Activated CD4-positive, alpha-beta T cell treated with anti-CD3 and anti-CD28 coated beads, Interleukin-2, amount 50 U/mL, for 24 hours (primary cell): ENCODE data around the gene NEDD4L.

Experiments used
- DNase-seq, 2 donors: peaks; one replicate each; pipeline ENCODE4 v3.0.0-alpha.2; 2020; ENCODE audit warnings: low read depth in 1 of 2, low spot score in 1 of 2

The NEDD4L gene

GRCh38 chr18:58229162-58229561 is 185.1 kb downstream of the NEDD4L start:
- DNase-seq: no peak

DNA sequence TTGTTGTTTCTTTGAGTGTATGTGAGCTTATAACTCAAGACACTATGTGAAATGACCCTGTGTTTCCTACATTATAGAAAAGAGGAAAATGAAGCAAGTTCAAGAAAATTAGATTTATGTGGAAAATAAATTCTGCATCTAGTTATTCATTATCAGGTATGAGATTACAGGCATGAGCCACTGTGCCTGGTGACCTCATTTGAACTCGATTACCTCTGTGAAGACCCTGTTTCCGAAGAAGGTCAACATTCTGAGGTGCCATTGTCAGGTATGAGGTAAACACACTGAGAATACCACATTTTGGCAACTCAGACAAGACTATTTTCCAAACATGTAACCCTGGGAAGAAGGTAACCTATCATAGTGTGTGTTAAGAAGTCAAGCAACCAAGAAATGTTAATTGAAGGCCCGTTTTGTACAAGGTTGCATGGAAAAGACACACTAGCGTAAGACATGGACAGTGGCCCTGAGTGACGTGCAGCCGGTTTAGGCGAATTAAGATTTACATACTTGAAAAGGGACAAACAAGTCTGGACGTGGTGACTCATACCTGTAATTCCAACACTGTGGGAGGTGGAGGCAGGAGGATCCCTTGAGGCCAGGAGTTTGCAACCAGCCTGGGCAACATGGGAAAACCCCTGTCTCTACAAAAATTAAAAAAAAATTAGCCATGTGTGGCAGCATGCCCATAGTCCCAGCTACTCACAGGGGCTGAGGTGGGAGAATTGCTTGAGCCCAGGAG is 186.6 kb downstream of the NEDD4L start:
- no peak for DNase-seq

- no peak for DNase-seq
These were observed 187.9 kb downstream of the NEDD4L start for GRCh38 chr18:58231930-58232329.

GRCh38 chr18:58232668-58233067 is 188.6 kb downstream of the NEDD4L start:
- DNase-seq: no peak

DNA sequence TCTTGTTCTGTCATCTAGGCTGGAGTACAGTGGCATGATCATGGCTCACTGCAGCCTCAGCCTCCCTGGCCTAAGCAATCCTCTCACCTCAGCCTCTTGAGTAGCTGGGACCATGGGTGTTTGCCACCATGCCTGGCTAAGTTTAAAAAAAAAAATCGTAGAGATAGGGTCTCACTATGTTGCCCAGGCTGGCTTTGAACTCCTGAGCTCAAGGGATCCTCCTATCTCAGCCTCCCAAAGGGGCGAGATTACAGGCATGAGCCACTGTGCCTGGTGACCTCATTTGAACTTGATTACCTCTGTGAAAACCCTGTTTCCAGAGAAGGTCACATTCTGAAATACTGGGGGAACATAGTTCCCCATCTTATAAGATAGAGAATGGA is 190.3 kb downstream of the NEDD4L start:
- DNase-seq: no peak

- DNase-seq: no peak
These were observed 191.0 kb downstream of the NEDD4L start for GRCh38 chr18:58235001-58235436.

DNA sequence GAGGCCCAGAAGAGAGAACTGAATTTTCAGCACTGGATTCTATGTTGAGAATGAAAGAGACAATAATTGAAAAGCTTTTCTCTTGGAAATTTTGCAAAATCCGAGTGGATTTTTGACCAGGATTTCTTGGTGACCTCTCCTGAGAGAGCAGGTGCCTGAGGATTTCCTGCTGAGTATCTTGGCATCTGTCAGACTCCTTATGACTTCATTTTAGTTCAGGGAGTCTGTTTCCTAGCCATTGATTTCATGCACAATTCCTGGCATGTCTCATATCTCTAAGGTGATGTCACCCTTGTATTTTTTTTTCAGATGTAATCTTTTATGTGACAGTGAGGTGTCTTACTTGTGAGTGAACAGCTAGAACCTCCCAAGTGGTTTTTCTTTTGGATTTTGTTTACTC is 195.9 kb downstream of the NEDD4L start:
- no peak for DNase-seq

DNA sequence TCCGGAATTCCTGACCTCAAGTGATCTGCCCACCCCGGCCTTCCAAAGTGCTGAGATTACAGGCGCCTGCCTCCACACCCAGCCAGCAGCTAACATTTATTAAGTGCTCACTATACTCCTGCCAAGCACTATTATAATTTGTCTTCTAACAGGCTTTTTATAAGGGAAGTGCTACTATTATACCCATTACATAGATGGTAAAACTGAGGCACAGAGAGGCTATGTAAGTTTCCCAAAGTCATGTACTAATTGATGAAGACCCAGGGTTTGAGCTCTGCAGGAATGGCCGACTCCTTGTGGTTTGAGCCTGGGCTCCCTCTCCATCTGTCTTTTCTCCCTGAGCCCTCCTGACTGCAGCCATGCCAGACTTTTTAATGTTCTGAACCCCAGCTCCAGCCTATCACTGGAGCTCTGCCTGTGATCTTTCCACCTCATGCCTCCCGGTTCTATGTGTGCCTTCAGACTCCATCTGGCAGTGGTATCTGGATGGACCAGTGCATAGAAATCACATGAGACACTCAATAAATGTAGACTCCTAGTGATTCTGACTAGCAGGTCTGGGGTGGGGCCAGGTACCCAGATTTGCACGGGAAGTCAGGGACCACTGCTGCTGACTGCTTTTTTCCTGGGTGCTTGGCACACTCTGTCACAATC is 197.1 kb downstream of the NEDD4L start:
- DNase-seq: no peak

DNA sequence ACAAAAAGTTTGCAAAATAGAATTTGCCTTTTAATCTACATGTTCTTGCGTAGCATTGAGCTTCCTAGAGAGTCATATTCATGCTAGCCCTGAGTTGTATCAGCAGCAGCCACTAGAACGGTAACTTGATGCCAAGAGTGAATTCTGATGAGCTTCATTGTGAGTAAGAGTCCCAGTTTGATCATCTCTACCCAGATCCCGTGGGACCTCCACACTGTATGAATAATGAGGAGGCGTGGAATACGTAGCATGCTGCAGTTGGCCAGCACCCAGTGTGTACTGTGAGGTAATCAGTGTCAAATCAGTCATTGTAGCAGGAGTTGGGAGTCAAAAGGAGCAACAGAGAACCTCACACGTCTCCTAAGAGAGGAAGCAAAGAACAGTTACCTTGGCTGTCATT is 197.9 kb downstream of the NEDD4L start:
- DNase-seq: no peak

- no peak for DNase-seq
These were observed 198.4 kb downstream of the NEDD4L start for GRCh38 chr18:58242435-58242834.

GRCh38 chr18:58242968-58243367 is 198.9 kb downstream of the NEDD4L start:
- DNase-seq: no peak

- no peak for DNase-seq
These were observed 199.4 kb downstream of the NEDD4L start for GRCh38 chr18:58243401-58243800.

- no peak for DNase-seq
These were observed 203.4 kb downstream of the NEDD4L start for GRCh38 chr18:58247363-58247834.

GRCh38 chr18:58249712-58250111 is 205.7 kb downstream of the NEDD4L start:
- DNase-seq: no peak

DNA sequence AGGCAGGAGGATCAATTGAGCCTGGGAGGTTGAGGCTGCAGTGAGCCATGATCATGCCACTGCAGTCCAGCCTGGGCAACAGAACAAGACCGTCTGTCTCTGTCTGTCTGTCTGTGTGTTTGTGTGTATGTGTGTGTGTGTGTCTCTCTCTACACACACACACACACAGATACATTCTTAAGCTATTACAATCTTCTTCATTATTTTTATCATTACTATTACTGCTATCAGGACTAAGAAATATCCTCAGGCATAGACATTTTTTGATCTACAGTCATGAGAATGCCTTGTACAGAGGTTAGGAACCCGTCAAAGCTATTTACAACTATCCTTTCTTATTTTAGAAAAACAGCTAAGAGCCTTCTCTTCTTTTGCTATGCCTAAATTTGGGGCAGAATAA is 207.4 kb downstream of the NEDD4L start:
- no peak for DNase-seq

- no peak for DNase-seq
These were observed 208.1 kb downstream of the NEDD4L start for GRCh38 chr18:58252166-58252565.

GRCh38 chr18:58253318-58253717 is 209.3 kb downstream of the NEDD4L start:
- no peak for DNase-seq

DNA sequence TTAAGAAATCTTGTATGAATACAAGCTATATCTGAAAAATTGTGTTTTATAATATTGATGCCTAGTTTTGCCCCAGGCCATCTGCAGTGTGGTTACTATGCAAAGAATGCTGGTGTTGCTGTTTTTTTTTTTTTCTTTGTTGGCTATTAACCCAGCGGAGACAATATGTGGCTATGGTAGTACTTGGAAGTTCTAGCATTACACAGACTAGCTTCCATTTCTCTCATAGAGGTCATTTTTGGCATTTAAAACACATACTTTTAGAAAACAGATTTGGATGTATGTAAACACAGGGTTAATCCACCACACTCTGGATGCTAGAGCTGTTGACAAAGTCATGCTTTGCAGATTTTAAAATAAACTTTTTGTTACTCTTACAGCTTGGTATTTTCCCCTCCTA is 209.8 kb downstream of the NEDD4L start:
- DNase-seq: no peak

DNA sequence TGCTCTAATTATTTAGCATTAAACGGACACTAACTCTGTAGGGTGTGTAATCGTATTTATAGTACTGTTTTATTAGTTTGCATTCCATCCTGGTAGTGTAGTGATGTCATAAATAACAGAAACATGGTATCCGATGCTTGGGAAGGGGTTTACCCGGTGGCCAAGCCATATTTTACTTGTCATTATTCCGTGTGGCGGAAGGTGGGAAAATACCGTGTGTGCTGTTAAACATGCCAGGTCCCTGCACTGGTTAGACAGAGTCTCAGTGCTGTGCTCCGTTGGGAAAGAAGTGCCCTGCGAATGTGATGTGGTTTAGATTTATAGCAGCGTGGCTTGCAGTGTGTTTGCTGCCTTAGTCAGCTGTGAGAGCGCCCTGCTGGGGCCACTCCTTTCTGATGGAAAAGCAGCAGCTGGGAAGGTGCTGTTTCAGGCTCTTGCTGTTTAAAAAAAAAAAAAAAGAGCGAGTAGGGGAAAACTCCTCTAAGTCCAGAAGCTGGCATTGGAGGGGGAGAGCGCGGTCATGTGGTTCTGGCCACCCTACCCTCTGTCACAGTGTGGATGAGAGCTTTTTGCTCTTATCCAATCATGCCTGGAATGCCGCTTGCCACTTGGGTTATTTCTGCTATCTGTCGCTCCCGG is 211.0 kb downstream of the NEDD4L start:
- DNase-seq: no peak

- DNase-seq: no peak
These were observed 211.8 kb downstream of the NEDD4L start for GRCh38 chr18:58255701-58256311.

GRCh38 chr18:58256316-58257080 is 212.5 kb downstream of the NEDD4L start:
- no peak for DNase-seq
